ENCODE data around the gene ETFRF1. TPM values are rescaled to one million over a fixed set of nuclear protein-coding genes. Genes with fewer than 3 reads are reported as not detected.

Gene ETFRF1
- total RNA-seq: 15.8 and 18.7 TPM in 2 replicates

GRCh38 chr12:25195056-25195971 is at the start of gene ETFRF1, which contains the start of gene DNAI7:
ETFRF1 (plus strand) TSS chr12:25195237; CDS start chr12:25203957, 8,720 bp downstream.
DNAI7 (minus strand) TSS chr12:25195160; CDS start chr12:25195078, 82 bp downstream.

GRCh38 chr12:25250744-25251730 is 56.0 kb downstream of the ETFRF1 start, which contains the start of gene KRAS:
KRAS (minus strand) TSS chr12:25250929.

Other genes with a start within 250 kb of the ETFRF1 start
- gene BCAT1, start 246.1 kb upstream of the ETFRF1 start, total RNA-seq: 243 and 281 TPM in 2 replicates
- gene DNAI7, start 77 bp upstream of the ETFRF1 start, total RNA-seq: 0.11 and 0.25 TPM in 2 replicates
- gene KRAS, start 55.7 kb downstream of the ETFRF1 start, total RNA-seq: 14.1 and 16.8 TPM in 2 replicates